Measurements from ENCODE around the gene ANXA1. TPM values are rescaled to one million over a fixed set of nuclear protein-coding genes. Genes with fewer than 3 reads are reported as not detected.

Gene ANXA1
- total RNA-seq, 2 experiments from 2014 or later, result not detected

- DNase-seq (ENCODE audit: low spot score), result no peak
- Histone ChIP-seq H3K36me3 (ENCODE audit: insufficient read depth, low read length) (no peaks in the 10 kb centered on the region), H3K9me2 (ENCODE audit: insufficient read depth, low read length) (no peaks in the 10 kb centered on the region), H3K27ac (ENCODE audit: low read depth, low read length, poor library complexity, severe bottlenecking) (no peak overlapping the region), H3K79me2 (ENCODE audit: insufficient read depth, low read depth, low read length) (no peaks in the 10 kb centered on the region), H3K4me1 (ENCODE audit: insufficient read depth, low read length, poor library complexity, severe bottlenecking) (no peaks in the 10 kb centered on the region), H4K20me1 (ENCODE audit: insufficient read depth, low read length) (no peaks in the 10 kb centered on the region), H3K4me3 (ENCODE audit: low read depth, low read length, poor library complexity, severe bottlenecking) (no peak overlapping the region), H2AFZ (ENCODE audit: low read length) (no peak overlapping the region), H3K4me2 (ENCODE audit: low read length) (no peak overlapping the region), H3K9me3 (ENCODE audit: low read length) (no peaks in the 10 kb centered on the region)
- TF ChIP-seq CTCF (conservative IDR thresholded peaks at IDR 0.05; ENCODE audit: low read length) (no peak), EZH2phosphoT487 (IDR thresholded peaks at IDR 0.05; ENCODE audit: borderline replicate concordance, low read depth, low read length) (no peak)
- ChIA-PET CTCF (ENCODE audit: unreplicated experiment) (no interaction called here), POLR2A (no interaction called here)
- no TSS peak for BruUV-seq (replicated peaks)
- intact Hi-C loops (cut with micrococcal nuclease; ENCODE audit: unreplicated experiment), result no loop called here
Observed at GRCh38 chr9:73167614-73168013, 15.9 kb downstream of the ANXA1 start.

GRCh38 chr9:73168298-73168934, 16.8 kb downstream of the ANXA1 start:
- H3K9me2 ChIP-seq (ENCODE audit: insufficient read depth, low read length), result no peaks in the 10 kb centered on the region
- CTCF ChIA-PET (ENCODE audit: unreplicated experiment), result no interaction called here
- intact Hi-C loops (cut with micrococcal nuclease; ENCODE audit: unreplicated experiment), result no loop called here
- H3K9me3 ChIP-seq (ENCODE audit: low read length), result no peaks in the 10 kb centered on the region
- H3K4me2 ChIP-seq (ENCODE audit: low read length), result no peak overlapping the region
- H4K20me1 ChIP-seq (ENCODE audit: insufficient read depth, low read length), result no peaks in the 10 kb centered on the region
- H2AFZ ChIP-seq (ENCODE audit: low read length), result no peak overlapping the region
- H3K4me3 ChIP-seq (ENCODE audit: low read depth, low read length, poor library complexity, severe bottlenecking), result no peak overlapping the region
- H3K27ac ChIP-seq (ENCODE audit: low read depth, low read length, poor library complexity, severe bottlenecking), result no peak overlapping the region
- no TSS peak for BruUV-seq (replicated peaks)
- POLR2A ChIA-PET, result no interaction called here
- no peaks in the 10 kb centered on the region for H3K4me1 ChIP-seq (ENCODE audit: insufficient read depth, low read length, poor library complexity, severe bottlenecking)
- H3K36me3 ChIP-seq (ENCODE audit: insufficient read depth, low read length), result no peaks in the 10 kb centered on the region
- no peaks in the 10 kb centered on the region for H3K79me2 ChIP-seq (ENCODE audit: insufficient read depth, low read depth, low read length)
- TF ChIP-seq EZH2phosphoT487 (IDR thresholded peaks at IDR 0.05; ENCODE audit: borderline replicate concordance, low read depth, low read length), result no peak
- TF ChIP-seq CTCF (conservative IDR thresholded peaks at IDR 0.05; ENCODE audit: low read length), result no peak
- DNase-seq (ENCODE audit: low spot score), result no peak

GRCh38 chr9:73170185-73170957, 18.7 kb downstream of the ANXA1 start:
- Histone ChIP-seq H2AFZ (ENCODE audit: low read length) (no peak overlapping the region), H3K4me3 (ENCODE audit: low read depth, low read length, poor library complexity, severe bottlenecking) (no peak overlapping the region), H3K79me2 (ENCODE audit: insufficient read depth, low read depth, low read length) (no peaks in the 10 kb centered on the region), H3K9me2 (ENCODE audit: insufficient read depth, low read length) (no peaks in the 10 kb centered on the region), H3K27ac (ENCODE audit: low read depth, low read length, poor library complexity, severe bottlenecking) (no peak overlapping the region), H4K20me1 (ENCODE audit: insufficient read depth, low read length) (no peaks in the 10 kb centered on the region), H3K4me1 (ENCODE audit: insufficient read depth, low read length, poor library complexity, severe bottlenecking) (no peaks in the 10 kb centered on the region), H3K4me2 (ENCODE audit: low read length) (no peak overlapping the region), H3K9me3 (ENCODE audit: low read length) (no peaks in the 10 kb centered on the region), H3K36me3 (ENCODE audit: insufficient read depth, low read length) (no peaks in the 10 kb centered on the region)
- BruUV-seq (replicated peaks), result no TSS peak
- ChIA-PET CTCF (ENCODE audit: unreplicated experiment) (no interaction called here), POLR2A (interaction anchor here (0.6 to 1.3 kb wide), 3 partner anchors 47 to 1560 kb away, joined by 3 to 5 read pairs (median 3); no protein-coding TSS in a partner anchor)
- no peak for TF ChIP-seq EZH2phosphoT487 (IDR thresholded peaks at IDR 0.05; ENCODE audit: borderline replicate concordance, low read depth, low read length)
- no peak for TF ChIP-seq CTCF (conservative IDR thresholded peaks at IDR 0.05; ENCODE audit: low read length)
- intact Hi-C loops (cut with micrococcal nuclease; ENCODE audit: unreplicated experiment), result no loop called here
- DNase-seq (ENCODE audit: low spot score), result no peak
